ENCODE results near the gene ETV5.

- no peak for TF ChIP-seq CTCF (IDR thresholded peaks at IDR 0.05)
- no peak for TF ChIP-seq ZFX (IDR thresholded peaks at IDR 0.05; ENCODE audit: borderline replicate concordance)
Measured at GRCh38 chr3:186025161-186025560, 83.7 kb downstream of the ETV5 start.

Data from 22Rv1 (cell line).